ENCODE results near the gene ITIH4. TPM values are rescaled to one million over a fixed set of nuclear protein-coding genes. Genes with fewer than 3 reads are reported as not detected.
A peak's percentile ranks its signal among the peaks of the same experiment; 100 is the strongest.

The ITIH4 gene
- total RNA-seq, 1 donor from 2014 or later: 1.1 TPM

- no peak overlapping the region for H3K4me3 Mint-ChIP-seq
- H3K36me3 ChIP-seq: no peaks in the 10 kb centered on the region
Observed at GRCh38 chr3:52843108-52843865, 12.8 kb upstream of the ITIH4 start.

GRCh38 chr3:52842424-52842823, 12.0 kb upstream of the ITIH4 start:
- Histone ChIP-seq H4K20me1 (ENCODE audit: low read depth) (no peaks in the 10 kb centered on the region), H3K79me2 (ENCODE audit: low read depth) (no peaks in the 10 kb centered on the region), H3K36me3 (no peaks in the 10 kb centered on the region), H2AFZ (replicated peaks) (no peak overlapping the region), H3K4me2 (no peak overlapping the region), H3K9ac (no peak overlapping the region), H3K4me1 (peaks cover 13% of the 10 kb centered on the region), H3K27ac (no peak overlapping the region), H3K27me3 (no peaks in the 10 kb centered on the region), H3K9me3 (ENCODE audit: low read depth) (no peaks in the 10 kb centered on the region), H3K4me3 (no peak overlapping the region), H3F3A (ENCODE audit: low read depth) (no peaks in the 10 kb centered on the region)
- DNase-seq (ENCODE audit: low spot score): no peak
- TF ChIP-seq CTCF (IDR thresholded peaks at IDR 0.05) (no peak), EZH2 (IDR thresholded peaks at IDR 0.05) (no peak), EZH2phosphoT487 (IDR thresholded peaks at IDR 0.05) (no peak)
- Mint-ChIP-seq H3K4me3 (no peak overlapping the region), H3K4me1 (peaks cover 35% of the 10 kb centered on the region), H3K36me3 (peaks cover 9% of the 10 kb centered on the region), H3K9me3 (no peaks in the 10 kb centered on the region), H3K27me3 (ENCODE audit: insufficient read depth, low read depth) (peaks cover 10% of the 10 kb centered on the region), H3K27ac (no peak overlapping the region)

More at GRCh38 chr3:52843108-52843865, 12.8 kb upstream of the ITIH4 start:
- H3K27ac ChIP-seq: no peak overlapping the region
- H3K4me3 ChIP-seq: no peak overlapping the region
- no peaks in the 10 kb centered on the region for H3K27me3 ChIP-seq
- TF ChIP-seq EZH2phosphoT487 (IDR thresholded peaks at IDR 0.05) (no peak), CTCF (IDR thresholded peaks at IDR 0.05) (no peak), EZH2 (IDR thresholded peaks at IDR 0.05) (no peak)
- H3K79me2 ChIP-seq (ENCODE audit: low read depth): no peaks in the 10 kb centered on the region
- peaks cover 9% of the 10 kb centered on the region for H3K36me3 Mint-ChIP-seq
- peak overlapping the region; percentile 57 for H3K27ac Mint-ChIP-seq
- DNase-seq (ENCODE audit: low spot score): peak; percentile 10
- H3K4me1 Mint-ChIP-seq: peaks cover 35% of the 10 kb centered on the region
- no peaks in the 10 kb centered on the region for H3K9me3 Mint-ChIP-seq
- H3K9me3 ChIP-seq (ENCODE audit: low read depth): no peaks in the 10 kb centered on the region
- H3K4me1 ChIP-seq: peaks cover 13% of the 10 kb centered on the region
- H3K4me2 ChIP-seq: no peak overlapping the region
- no peak overlapping the region for H3K9ac ChIP-seq
- peaks cover 10% of the 10 kb centered on the region for H3K27me3 Mint-ChIP-seq (ENCODE audit: insufficient read depth, low read depth)
- no peaks in the 10 kb centered on the region for H3F3A ChIP-seq (ENCODE audit: low read depth)
- no peaks in the 10 kb centered on the region for H4K20me1 ChIP-seq (ENCODE audit: low read depth)
- H2AFZ ChIP-seq (replicated peaks): no peak overlapping the region

GRCh38 chr3:52841981-52842340, 11.5 kb upstream of the ITIH4 start:
- Mint-ChIP-seq H3K4me3 (no peak overlapping the region), H3K27ac (no peak overlapping the region), H3K4me1 (peaks cover 33% of the 10 kb centered on the region), H3K27me3 (ENCODE audit: insufficient read depth, low read depth) (peaks cover 10% of the 10 kb centered on the region), H3K9me3 (no peaks in the 10 kb centered on the region), H3K36me3 (peaks cover 9% of the 10 kb centered on the region)
- Histone ChIP-seq H3K4me1 (peaks cover 13% of the 10 kb centered on the region), H3K4me3 (no peak overlapping the region), H3K27ac (no peak overlapping the region), H3K27me3 (no peaks in the 10 kb centered on the region), H3F3A (ENCODE audit: low read depth) (no peaks in the 10 kb centered on the region), H3K9ac (no peak overlapping the region), H4K20me1 (ENCODE audit: low read depth) (no peaks in the 10 kb centered on the region), H3K36me3 (no peaks in the 10 kb centered on the region), H3K79me2 (ENCODE audit: low read depth) (no peaks in the 10 kb centered on the region), H3K9me3 (ENCODE audit: low read depth) (no peaks in the 10 kb centered on the region), H2AFZ (replicated peaks) (no peak overlapping the region), H3K4me2 (no peak overlapping the region)
- TF ChIP-seq EZH2phosphoT487 (IDR thresholded peaks at IDR 0.05): no peak
- no peak for TF ChIP-seq EZH2 (IDR thresholded peaks at IDR 0.05)
- no peak for TF ChIP-seq CTCF (IDR thresholded peaks at IDR 0.05)
- DNase-seq (ENCODE audit: low spot score): no peak
